Spinal cord (tissue), 10 donors: ENCODE results near the gene FOXA3. TPM values are rescaled to one million over a fixed set of nuclear protein-coding genes. Genes with fewer than 3 reads are reported as not detected.
A peak's percentile ranks its signal among the peaks of the same experiment; 100 is the strongest.

Experiments used
- DNase-seq, 6 donors: peaks; one replicate each; pipeline versions ENCODE4 v3.0.0 to v3.0.0-alpha.2; 2013 to 2015; ENCODE audit warnings: low spot score in 6 of 6, low read depth in 4 of 6
- H3K27ac ChIP-seq: one replicate; pipeline ENCODE4 v1.5.1; 2013; ENCODE audit warnings: low read depth, low read length, control low read depth
- H3K27me3 ChIP-seq: one replicate; pipeline ENCODE4 v1.6.1; 2013; ENCODE audit warnings: low read length; ENCODE audit not compliant: control insufficient read depth, insufficient read depth
- H3K36me3 ChIP-seq: one replicate; pipeline ENCODE4 v1.6.1; 2013; ENCODE audit warnings: low read length; ENCODE audit not compliant: control insufficient read depth, insufficient read depth
- H3K4me1 ChIP-seq: one replicate; pipeline ENCODE4 v1.6.1; 2013; ENCODE audit warnings: low read length; ENCODE audit not compliant: control insufficient read depth, insufficient read depth
- H3K4me3 ChIP-seq: one replicate; pipeline ENCODE4 v1.5.1; 2013; ENCODE audit warnings: low read depth, low read length, control low read depth
- H3K9me3 ChIP-seq: one replicate; pipeline ENCODE4 v1.6.1; 2013; ENCODE audit warnings: low read length; ENCODE audit not compliant: control insufficient read depth, insufficient read depth
- WGBS: methylation state at CpG from one replicate; pipeline ENCODE4 v1.1.5; 2013; ENCODE audit warnings: missing lambda C conversion rate; ENCODE audit not compliant: insufficient coverage; 5-methylcytosine and 5-hydroxymethylcytosine counted together
- polyA plus RNA-seq, 2 donors: library from polyadenylated mRNA; unstranded; fragments of 120-200 nt; gene quantifications; one replicate each; pipeline ENCODE4 v1.2.1, GENCODE V29; 2013; ENCODE audit not compliant: insufficient read length in 2 of 2
- total RNA-seq, 2 donors: library from RNA; depleted of rRNA in 1 of 2; stranded (reverse); fragments of 120-200 nt in 1 of 2; fragments of >200 nt in 1 of 2; gene quantifications; one replicate each; pipeline versions ENCODE4 v1.2.3 to v1.2.4, GENCODE V29; 2013 to 2014
- donor health status: healthy.

Gene FOXA3
- total and polyA plus RNA-seq, 4 donors: not detected

DNA sequence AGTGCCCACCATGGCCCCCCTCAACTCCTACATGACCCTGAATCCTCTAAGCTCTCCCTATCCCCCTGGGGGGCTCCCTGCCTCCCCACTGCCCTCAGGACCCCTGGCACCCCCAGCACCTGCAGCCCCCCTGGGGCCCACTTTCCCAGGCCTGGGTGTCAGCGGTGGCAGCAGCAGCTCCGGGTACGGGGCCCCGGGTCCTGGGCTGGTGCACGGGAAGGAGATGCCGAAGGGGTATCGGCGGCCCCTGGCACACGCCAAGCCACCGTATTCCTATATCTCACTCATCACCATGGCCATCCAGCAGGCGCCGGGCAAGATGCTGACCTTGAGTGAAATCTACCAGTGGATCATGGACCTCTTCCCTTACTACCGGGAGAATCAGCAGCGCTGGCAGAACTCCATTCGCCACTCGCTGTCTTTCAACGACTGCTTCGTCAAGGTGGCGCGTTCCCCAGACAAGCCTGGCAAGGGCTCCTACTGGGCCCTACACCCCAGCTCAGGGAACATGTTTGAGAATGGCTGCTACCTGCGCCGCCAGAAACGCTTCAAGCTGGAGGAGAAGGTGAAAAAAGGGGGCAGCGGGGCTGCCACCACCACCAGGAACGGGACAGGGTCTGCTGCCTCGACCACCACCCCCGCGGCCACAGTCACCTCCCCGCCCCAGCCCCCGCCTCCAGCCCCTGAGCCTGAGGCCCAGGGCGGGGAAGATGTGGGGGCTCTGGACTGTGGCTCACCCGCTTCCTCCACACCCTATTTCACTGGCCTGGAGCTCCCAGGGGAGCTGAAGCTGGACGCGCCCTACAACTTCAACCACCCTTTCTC, 8.2 kb downstream of the FOXA3 start:
- Histone ChIP-seq H3K27me3 (peaks cover 11% of the 10 kb centered on the region), H3K4me1 (peaks cover 12% of the 10 kb centered on the region)
- 91% methylated on average over 22 of the region's 34 CpGs for WGBS

DNA sequence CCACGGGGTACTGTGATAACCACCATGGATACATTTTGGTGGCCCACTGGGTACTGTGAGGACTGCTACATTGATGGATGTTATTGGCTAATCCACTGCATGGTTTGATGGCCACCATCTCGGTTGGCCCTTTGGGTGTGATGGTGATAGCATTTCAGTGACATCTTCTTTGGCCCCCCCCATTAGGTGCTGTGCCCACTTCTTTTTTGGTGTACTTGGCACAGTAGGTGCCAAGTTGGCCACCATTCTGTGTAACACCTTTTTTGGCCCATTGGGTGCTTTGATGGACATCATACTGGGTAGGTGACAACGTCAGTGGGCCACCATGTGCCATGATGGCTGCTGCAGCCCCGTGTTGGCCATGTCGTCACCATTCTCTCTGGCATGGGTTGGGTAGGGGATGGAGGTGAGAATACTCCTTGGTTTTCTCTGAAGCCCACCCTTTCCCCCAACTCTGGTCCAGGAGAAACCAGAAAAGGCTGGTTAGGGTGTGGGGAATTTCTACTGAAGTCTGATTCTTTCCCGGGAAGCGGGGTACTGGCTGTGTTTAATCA, 9.2 kb downstream of the FOXA3 start:
- 83% methylated on average over 4 of the region's 7 CpGs for WGBS
- H3K27me3 ChIP-seq: peaks cover 11% of the 10 kb centered on the region
- no peaks in the 10 kb centered on the region for H3K9me3 ChIP-seq
- no peak overlapping the region for H3K27ac ChIP-seq
- no peaks in the 10 kb centered on the region for H3K36me3 ChIP-seq
- DNase-seq: no peak
- H3K4me1 ChIP-seq: peaks cover 12% of the 10 kb centered on the region
- no peak overlapping the region for H3K4me3 ChIP-seq

More for the DNA sequence above, 8.2 kb downstream of the FOXA3 start:
- no peak for DNase-seq
- no peak overlapping the region for H3K4me3 ChIP-seq
- H3K9me3 ChIP-seq: no peaks in the 10 kb centered on the region
- no peaks in the 10 kb centered on the region for H3K36me3 ChIP-seq
- no peak overlapping the region for H3K27ac ChIP-seq

DNA sequence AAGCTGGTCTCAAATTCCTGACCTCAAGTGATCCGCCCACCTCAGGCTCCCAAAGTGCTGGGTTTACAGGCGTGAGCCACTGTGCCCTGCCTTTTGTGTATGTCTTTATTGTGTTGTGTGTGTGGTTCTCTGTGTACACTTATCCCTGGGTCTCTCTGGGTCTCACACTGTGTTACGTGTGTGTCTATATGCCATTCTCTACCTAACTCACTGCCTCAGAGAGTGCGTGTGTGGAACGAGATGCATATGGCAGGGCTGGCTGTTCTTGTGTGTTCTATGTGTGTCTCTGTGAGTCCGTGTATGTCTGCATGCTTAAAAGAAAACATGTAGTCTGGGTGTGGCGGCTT, 10.5 kb downstream of the FOXA3 start:
- Histone ChIP-seq H3K27me3 (peaks cover 11% of the 10 kb centered on the region), H3K36me3 (no peaks in the 10 kb centered on the region), H3K4me1 (peaks cover 12% of the 10 kb centered on the region), H3K27ac (no peak overlapping the region), H3K9me3 (no peaks in the 10 kb centered on the region), H3K4me3 (no peak overlapping the region)
- WGBS: 90% methylated on average over 4 of the region's 7 CpGs
- no peak for DNase-seq

- 23% methylated on average over 2 of the region's 4 CpGs for WGBS
- H3K27ac ChIP-seq: no peak overlapping the region
These were observed 12.0 kb downstream of the FOXA3 start for GRCh38 chr19:45876161-45876410.

DNA sequence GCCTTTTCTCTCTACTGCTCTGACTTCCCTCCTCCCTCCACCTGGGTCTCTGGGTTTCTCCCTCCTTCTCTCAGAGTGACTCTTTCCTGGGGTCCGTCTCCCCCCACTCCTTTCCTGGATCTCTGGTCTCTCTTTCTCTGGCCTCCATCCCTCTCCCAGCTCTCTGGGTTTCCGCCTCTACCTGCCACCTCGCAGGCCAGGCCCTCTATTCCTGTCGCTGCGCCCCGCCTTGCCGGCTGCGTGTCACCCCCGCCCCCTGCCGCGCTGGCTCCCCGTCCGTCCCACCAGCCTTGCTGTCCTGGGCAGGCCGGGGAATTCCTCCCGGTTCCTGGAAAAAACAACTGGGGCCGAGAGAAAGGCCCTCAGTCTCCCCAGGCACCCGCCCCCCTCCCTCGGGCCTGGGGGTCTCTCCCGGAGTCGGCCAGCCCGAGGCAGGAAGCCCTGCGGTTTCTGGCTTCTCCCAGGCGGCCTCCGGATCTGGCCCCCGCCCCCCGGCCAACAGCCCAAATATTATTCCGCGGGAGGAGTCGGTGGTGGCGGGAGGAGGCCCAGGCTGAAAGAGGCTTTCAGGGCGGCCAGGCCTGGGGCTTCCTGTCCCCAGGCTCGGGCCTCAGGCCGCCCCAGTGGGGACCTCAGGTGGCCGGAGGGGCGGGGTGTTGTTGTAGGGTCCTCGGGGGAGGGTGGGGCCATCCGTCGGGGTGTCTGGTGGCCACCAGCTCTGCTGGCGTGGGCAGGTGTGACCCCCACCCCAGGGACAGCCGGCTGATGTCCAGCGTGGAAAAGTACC, 12.5 kb downstream of the FOXA3 start:
- peak in 1 of 6 donors; percentile 29 for DNase-seq
- Histone ChIP-seq H3K4me1 (peaks cover 12% of the 10 kb centered on the region), H3K27me3 (peaks cover 11% of the 10 kb centered on the region), H3K4me3 (no peak overlapping the region), H3K36me3 (peaks cover 5% of the 10 kb centered on the region), H3K27ac (peak overlapping the region; percentile 29), H3K9me3 (no peaks in the 10 kb centered on the region)
- 17% methylated on average over 33 of the region's 41 CpGs for WGBS

More at GRCh38 chr19:45876161-45876410, 12.0 kb downstream of the FOXA3 start:
- Histone ChIP-seq H3K36me3 (peaks cover 2% of the 10 kb centered on the region), H3K27me3 (peaks cover 11% of the 10 kb centered on the region), H3K4me1 (peaks cover 12% of the 10 kb centered on the region), H3K9me3 (no peaks in the 10 kb centered on the region), H3K4me3 (no peak overlapping the region)
- DNase-seq: no peak

DNA sequence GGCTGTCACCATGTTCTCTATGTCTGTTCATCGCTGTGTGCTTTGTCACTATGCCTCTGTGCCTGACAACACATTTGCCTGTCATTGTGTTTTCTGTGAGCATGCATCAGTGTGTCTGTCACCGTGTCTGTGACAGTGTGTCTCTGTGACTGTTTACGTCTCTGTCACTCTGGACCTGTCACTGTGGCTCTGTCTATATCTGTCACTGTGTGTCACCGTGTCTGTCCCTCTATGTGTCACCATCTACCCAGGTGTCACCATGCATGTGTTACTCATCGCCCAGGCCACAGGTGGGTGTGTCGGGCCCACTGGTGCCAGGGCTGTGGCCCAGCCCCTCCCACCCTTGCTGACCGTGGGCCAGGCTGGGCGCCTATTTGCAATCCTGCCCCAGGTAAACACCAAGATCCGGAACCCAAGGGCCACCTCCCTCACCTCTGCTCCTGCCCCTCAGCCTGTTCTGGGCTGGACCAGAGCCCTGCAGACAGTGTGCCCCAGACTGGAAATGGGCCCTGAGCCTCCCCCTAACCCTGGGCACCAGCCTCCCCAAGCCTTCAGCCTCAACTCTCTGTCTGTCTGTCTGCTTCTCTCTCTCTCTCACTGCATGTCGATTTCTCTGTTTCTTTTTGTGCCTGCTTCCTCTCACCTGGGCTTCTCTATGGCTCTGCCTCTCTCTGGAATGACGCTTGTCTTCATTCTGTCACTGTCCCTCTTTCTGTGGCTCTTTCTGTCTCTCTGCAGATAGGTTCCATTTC, 14.1 kb downstream of the FOXA3 start:
- 81% methylated on average over 11 of the region's 11 CpGs for WGBS
- Histone ChIP-seq H3K4me3 (no peak overlapping the region), H3K27me3 (peaks cover 11% of the 10 kb centered on the region), H3K9me3 (no peaks in the 10 kb centered on the region), H3K36me3 (peaks cover 18% of the 10 kb centered on the region), H3K4me1 (peaks cover 29% of the 10 kb centered on the region), H3K27ac (no peak overlapping the region)
- no peak for DNase-seq

DNA sequence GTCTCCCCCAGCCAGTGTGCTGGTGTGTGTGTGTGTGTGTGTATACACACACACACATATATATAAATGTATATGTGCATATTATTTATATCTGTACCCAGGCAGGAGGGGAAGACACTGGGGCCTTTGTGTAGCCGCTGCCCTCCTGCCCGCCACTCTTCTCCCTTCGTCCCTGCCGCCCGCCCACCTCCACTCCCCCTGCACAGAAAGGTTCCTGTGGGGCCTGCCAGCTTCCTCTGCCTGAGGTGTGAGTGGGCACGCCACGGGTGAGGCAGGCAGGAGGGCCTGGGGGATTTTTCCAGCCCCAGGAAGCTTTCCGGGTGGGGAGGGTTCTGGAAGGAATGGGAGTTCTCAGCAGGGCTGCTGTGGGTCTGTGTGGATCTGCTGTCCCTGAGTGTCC, 14.9 kb downstream of the FOXA3 start:
- WGBS: 72% methylated on average over 5 of the region's 8 CpGs
- Histone ChIP-seq H3K9me3 (no peaks in the 10 kb centered on the region), H3K36me3 (peaks cover 26% of the 10 kb centered on the region), H3K4me3 (no peak overlapping the region), H3K27ac (no peak overlapping the region), H3K4me1 (peaks cover 36% of the 10 kb centered on the region), H3K27me3 (peaks cover 11% of the 10 kb centered on the region)
- DNase-seq: no peak

GRCh38 chr19:45879971-45880370, 15.8 kb downstream of the FOXA3 start:
- Histone ChIP-seq H3K27me3 (peaks cover 11% of the 10 kb centered on the region), H3K27ac (no peak overlapping the region), H3K4me1 (peaks cover 45% of the 10 kb centered on the region), H3K4me3 (no peak overlapping the region), H3K9me3 (no peaks in the 10 kb centered on the region), H3K36me3 (peaks cover 35% of the 10 kb centered on the region)
- WGBS: 83% methylated on average over 2 of the region's 2 CpGs
- DNase-seq: no peak

DNA sequence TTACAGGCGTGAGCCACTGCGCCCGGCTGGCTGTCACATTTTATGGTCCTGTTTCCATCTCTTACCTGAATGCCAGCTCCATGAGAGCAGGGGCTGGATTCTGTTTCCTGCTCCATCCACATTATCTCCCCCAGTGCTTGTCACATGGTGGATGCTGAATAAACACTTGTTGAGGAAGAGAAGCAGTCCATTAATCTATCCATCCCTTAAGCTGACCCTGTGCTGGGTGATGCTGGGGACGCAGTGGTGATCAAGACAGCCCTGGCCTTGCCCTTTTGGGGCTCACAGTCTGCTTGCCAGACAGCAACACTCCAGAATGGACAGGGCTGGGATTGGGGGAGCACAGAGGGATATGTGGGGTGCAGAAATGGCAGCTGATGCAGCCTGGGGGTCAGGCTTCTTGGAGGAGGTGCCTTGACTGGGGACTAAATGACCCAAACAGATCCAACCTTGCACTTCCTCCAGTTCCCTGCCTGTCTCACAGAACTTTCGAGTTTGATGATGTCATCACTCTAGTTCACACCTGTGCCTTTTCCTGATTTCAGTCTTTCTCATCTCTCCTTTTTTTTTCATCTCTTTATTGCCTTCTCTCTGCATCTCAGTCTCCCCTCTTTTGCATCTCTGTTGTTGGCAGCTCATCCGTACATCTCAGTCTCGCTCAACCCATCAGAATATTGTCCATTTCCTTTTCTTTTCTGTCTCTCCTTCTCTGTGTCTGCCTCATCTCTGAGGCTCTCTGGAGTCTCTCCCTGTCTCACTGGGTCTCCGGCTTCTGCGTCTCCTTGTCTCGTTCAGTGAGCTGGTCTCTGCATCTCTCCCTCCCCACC, 17.2 kb downstream of the FOXA3 start:
- Histone ChIP-seq H3K27ac (no peak overlapping the region), H3K36me3 (peaks cover 38% of the 10 kb centered on the region), H3K4me3 (no peak overlapping the region), H3K9me3 (no peaks in the 10 kb centered on the region), H3K4me1 (peaks cover 49% of the 10 kb centered on the region), H3K27me3 (peaks cover 9% of the 10 kb centered on the region)
- WGBS: 78% methylated on average over 10 of the region's 10 CpGs
- no peak for DNase-seq
